ENCODE measurements around the gene PRDM16. TPM values are rescaled to one million over a fixed set of nuclear protein-coding genes. Genes with fewer than 3 reads are reported as not detected.

The PRDM16 gene
- total RNA-seq, 2 experiments from 2014 or later = 0.18 to 0.21 TPM

DNA sequence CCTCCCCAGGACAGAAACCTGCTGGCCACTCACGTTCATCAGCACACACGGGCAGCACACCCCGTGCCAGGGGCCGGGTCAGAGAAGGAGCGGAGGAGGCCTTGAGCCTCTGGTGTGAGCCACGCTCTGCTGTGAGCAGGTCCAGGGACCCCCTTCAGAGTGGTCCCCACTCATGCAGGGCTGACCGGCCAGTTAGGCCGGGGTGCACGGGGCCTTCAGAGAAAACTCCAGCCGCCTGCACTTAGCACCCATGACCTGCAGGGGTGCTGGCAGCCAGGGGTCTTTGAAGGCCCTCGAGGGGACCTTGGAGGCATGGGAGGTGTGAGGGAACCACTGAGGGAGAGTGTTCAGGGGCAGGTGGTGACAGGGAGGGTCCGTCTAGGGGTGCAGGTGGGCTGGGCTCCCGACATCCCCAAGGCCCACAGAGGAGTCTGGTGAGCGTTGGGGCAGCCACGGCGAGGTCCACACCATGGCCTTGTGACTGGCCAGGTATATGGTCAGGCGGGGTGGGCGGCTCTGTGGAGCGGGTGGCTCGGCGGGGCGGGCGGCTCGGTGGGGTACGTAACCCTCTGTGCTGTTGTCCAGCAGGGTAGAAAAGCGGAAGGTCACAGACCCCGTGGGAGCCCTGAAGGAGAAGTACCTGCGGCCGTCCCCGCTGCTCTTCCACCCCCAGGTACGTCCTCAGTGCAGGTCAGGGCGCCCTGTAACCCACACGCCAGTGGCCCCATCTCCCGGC, 345.1 kb downstream of the PRDM16 start:
- ATAC-seq (no peak), DNase-seq (no peak)
- CTCF ChIA-PET = no interaction called here
- no peaks in the 10 kb centered on the region for H3K27me3 Mint-ChIP-seq (ENCODE audit: low read depth)
- POLR2A ChIA-PET = no interaction called here
- no peaks in the 10 kb centered on the region for H3K36me3 Mint-ChIP-seq (ENCODE audit: low read depth)
- no peaks in the 10 kb centered on the region for H3K4me1 Mint-ChIP-seq (ENCODE audit: low read depth)
- H3K9me3 Mint-ChIP-seq (ENCODE audit: insufficient read depth) = no peaks in the 10 kb centered on the region
- no peak overlapping the region for H3K4me3 Mint-ChIP-seq
- H3K27ac Mint-ChIP-seq = no peak overlapping the region

DNA sequence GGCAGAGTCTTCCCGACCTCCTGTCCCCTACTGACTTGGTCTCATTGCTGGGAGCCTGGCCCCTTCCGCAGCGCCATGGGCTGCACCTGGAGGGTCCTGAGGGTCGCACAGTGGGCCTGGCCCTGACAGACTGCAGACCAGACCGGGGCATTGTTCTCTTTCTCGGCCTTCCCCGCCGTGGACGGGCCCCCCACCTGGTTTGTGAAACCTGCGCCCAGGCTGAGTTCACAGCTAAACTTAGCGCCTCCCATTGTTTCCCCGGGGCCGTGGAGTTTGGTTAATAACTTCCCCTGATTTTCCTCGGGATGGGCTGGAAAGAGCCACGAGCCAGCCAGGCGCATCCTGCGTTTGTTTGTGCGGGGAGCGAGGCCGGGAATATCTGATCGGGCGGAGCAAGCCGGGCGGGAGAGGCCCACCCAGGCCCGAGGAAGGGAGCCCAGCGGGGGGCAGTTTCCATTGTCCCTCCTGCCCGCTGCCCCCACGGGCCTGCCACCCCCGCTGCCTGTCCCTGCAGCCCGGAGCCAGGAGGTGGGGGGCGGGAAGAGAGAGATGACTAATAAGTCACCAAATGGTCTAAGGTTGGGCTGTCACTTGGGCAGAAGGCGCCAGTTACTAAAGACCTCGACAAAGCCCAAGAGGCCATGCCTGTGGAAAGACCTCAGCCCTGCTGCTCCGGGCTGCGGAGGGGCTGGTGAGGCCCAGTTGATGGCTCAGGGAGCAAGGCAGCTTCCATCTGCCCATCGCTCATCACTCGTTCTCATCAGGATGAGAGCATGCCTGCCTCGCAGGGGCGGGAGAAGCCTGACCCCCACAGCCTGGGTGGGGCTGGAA, 346.5 kb downstream of the PRDM16 start:
- no peaks in the 10 kb centered on the region for H3K27me3 Mint-ChIP-seq (ENCODE audit: low read depth)
- no peaks in the 10 kb centered on the region for H3K4me1 Mint-ChIP-seq (ENCODE audit: low read depth)
- H3K9me3 Mint-ChIP-seq (ENCODE audit: insufficient read depth) = no peaks in the 10 kb centered on the region
- H3K4me3 Mint-ChIP-seq = no peak overlapping the region
- ChIA-PET POLR2A (no interaction called here), CTCF (no interaction called here)
- H3K36me3 Mint-ChIP-seq (ENCODE audit: low read depth) = no peaks in the 10 kb centered on the region
- DNase-seq (no peak), ATAC-seq (no peak)
- H3K27ac Mint-ChIP-seq = no peak overlapping the region

DNA sequence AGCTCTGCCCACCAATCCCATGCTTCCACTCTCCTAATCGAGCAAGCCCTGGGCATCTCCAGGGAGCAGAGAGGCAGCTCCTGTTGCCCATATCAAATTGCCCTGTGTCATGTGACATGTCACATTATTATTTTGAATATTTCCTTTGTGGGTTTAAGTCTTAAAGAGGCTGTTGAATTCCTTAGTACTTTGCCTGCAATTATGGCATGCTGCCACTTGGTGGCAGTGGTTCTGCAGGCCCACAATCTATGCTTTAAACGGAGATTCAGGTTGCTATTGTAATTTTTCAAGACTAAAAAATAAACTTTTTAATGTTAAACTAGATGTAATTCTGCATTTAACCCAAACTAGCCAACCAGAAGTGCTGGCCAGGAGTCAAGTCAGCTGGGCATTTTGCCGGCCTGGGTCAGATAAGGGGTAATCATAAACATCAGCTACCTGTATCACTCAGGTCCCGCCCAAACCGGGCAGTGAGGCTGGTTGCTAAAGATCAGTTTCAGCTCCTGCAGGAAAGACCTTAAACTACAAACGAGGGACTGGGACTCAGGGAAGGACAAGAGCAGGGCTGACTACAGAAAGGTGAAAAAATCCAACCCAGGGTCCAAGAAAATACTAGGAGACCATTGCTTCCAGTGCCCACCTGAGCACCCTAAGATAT, 348.2 kb downstream of the PRDM16 start:
- CTCF ChIA-PET = no interaction called here
- POLR2A ChIA-PET = no interaction called here
- DNase-seq (no peak), ATAC-seq (no peak)
- H3K4me1 Mint-ChIP-seq (ENCODE audit: low read depth) = peaks cover 3% of the 10 kb centered on the region
- no peak overlapping the region for H3K4me3 Mint-ChIP-seq
- no peaks in the 10 kb centered on the region for H3K27me3 Mint-ChIP-seq (ENCODE audit: low read depth)
- no peaks in the 10 kb centered on the region for H3K36me3 Mint-ChIP-seq (ENCODE audit: low read depth)
- H3K9me3 Mint-ChIP-seq (ENCODE audit: insufficient read depth) = no peaks in the 10 kb centered on the region
- no peak overlapping the region for H3K27ac Mint-ChIP-seq

DNA sequence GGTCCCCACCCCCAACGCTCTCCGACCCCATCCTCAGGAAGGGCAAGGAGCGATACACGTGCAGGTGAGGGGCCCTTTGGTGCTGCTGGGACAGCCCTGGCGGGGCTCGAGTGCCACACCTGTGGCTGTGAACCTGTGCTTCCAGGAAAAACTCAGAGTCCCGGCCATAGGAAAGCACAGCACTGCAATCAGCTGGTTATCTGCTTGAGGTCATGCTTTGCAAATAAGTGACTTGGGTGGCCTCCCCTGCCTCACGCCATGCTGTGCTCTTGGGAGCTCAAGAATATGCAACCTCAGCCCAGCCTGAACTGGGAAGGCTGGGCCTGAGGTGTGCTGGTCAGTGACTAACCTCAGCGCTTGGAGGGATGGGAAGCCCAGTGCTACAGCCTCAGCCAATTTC, 348.9 kb downstream of the PRDM16 start:
- ChIA-PET CTCF (no interaction called here), POLR2A (no interaction called here)
- DNase-seq = no peak
- Mint-ChIP-seq H3K4me3 (no peak overlapping the region), H3K27me3 (ENCODE audit: low read depth) (no peaks in the 10 kb centered on the region), H3K36me3 (ENCODE audit: low read depth) (no peaks in the 10 kb centered on the region), H3K9me3 (ENCODE audit: insufficient read depth) (no peaks in the 10 kb centered on the region), H3K4me1 (ENCODE audit: low read depth) (peaks cover 3% of the 10 kb centered on the region), H3K27ac (no peak overlapping the region)
- ATAC-seq = no peak

DNA sequence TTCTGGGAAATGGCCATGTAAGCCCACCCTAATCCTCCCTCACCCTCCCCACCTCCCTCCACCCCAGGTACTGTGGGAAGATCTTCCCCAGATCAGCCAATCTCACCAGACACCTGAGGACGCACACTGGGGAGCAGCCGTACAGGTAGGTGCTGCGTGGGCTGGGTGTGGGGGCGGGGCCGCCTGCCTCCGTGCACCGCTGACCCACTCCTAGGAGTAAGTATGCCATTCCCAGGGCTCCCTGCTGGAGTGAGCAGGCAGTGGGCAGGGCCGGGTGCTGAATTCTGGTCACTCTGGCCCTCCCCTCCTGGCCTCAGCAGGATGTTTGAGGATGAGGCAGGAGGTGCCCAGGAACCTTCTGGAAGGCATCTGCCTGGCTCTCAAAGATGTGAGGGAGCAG, 349.6 kb downstream of the PRDM16 start:
- no peak overlapping the region for H3K27ac Mint-ChIP-seq
- peaks cover 3% of the 10 kb centered on the region for H3K4me1 Mint-ChIP-seq (ENCODE audit: low read depth)
- POLR2A ChIA-PET = no interaction called here
- ATAC-seq = no peak
- CTCF ChIA-PET = no interaction called here
- H3K27me3 Mint-ChIP-seq (ENCODE audit: low read depth) = no peaks in the 10 kb centered on the region
- no peaks in the 10 kb centered on the region for H3K9me3 Mint-ChIP-seq (ENCODE audit: insufficient read depth)
- no peak overlapping the region for H3K4me3 Mint-ChIP-seq
- H3K36me3 Mint-ChIP-seq (ENCODE audit: low read depth) = no peaks in the 10 kb centered on the region
- DNase-seq = no peak

DNA sequence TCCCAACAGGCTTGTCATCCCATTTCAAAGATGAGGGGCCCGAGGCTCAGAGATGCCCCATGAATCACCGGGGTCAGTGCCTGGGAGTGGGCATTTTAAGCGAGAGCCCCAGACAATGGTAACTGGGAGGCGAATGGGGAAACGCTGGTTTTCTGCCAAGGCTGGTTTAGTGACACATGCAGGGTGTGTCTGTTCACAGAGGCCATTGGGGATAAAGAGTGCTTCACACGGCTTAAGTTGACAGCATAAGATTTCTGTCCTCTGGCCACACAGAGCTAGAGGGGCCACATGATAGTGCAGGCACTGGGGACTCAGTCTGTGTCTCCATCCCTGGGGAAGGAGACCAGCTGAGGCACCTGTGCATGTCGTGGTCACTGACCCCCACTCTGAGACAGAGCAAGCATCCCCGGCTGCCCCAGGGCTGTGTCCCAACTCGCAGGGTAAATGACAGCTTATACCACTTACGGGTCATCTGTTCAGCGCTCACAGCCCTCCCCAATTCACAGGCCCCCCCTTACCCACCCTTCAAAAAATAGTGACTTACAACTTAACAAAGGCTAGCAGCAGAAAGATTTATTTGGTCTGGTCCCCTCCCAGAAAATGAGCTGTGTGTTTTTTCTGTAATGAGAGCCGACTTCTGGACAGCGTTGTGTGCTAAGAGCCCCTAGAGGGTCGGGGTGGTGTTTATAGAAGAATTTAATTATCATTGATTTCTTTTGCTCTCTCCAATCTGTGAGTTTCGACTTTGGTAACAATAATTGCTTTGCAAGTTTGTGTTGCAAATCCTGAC, 350.6 kb downstream of the PRDM16 start:
- CTCF ChIA-PET = no interaction called here
- POLR2A ChIA-PET = no interaction called here

DNA sequence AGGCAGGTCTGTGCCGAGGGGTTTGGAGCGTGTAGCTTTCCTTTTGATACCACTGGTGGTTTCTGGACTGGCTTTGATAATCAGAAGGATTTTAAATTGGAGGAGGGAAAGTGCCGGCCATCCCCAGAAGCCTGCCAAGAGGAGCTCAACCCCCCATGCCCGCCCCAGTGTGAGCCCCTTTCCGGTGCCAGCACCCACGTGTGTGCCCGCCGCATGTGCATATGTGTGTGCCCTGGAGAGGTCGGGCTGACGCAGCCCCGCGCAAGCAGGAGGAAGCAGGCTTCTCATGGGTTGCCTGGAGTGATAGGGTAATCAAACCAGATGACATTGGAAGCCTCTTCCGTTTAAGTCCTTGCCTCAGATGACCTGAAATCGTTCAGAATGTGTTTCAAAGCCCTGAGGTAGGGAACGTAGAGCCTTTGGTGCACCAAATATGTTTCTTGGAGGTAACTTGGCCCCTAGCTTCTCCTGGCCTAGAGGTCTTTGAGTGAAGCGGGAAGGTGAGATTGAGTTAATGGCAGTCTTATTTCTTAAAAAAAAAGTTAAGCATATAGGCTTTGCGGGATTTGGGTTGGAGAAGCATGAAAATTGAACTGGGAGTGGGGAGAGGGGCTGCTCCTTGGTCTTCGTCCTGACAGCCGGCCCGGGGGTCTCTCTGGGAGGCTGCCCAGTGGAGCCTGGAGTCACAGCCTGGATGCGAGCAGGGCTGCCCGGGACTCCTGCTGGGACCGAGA, 351.4 kb downstream of the PRDM16 start:
- H3K27ac Mint-ChIP-seq = no peak overlapping the region
- no peak for DNase-seq
- H3K27me3 Mint-ChIP-seq (ENCODE audit: low read depth) = no peaks in the 10 kb centered on the region
- no peaks in the 10 kb centered on the region for H3K9me3 Mint-ChIP-seq (ENCODE audit: insufficient read depth)
- peaks cover 3% of the 10 kb centered on the region for H3K4me1 Mint-ChIP-seq (ENCODE audit: low read depth)
- ChIA-PET POLR2A (no interaction called here), CTCF (no interaction called here)
- no peak for ATAC-seq
- no peak overlapping the region for H3K4me3 Mint-ChIP-seq
- no peaks in the 10 kb centered on the region for H3K36me3 Mint-ChIP-seq (ENCODE audit: low read depth)

More for the DNA sequence above, 350.6 kb downstream of the PRDM16 start:
- peaks cover 3% of the 10 kb centered on the region for H3K4me1 Mint-ChIP-seq (ENCODE audit: low read depth)
- DNase-seq = no peak
- H3K27me3 Mint-ChIP-seq (ENCODE audit: low read depth) = no peaks in the 10 kb centered on the region
- no peak overlapping the region for H3K4me3 Mint-ChIP-seq
- H3K36me3 Mint-ChIP-seq (ENCODE audit: low read depth) = no peaks in the 10 kb centered on the region
- ATAC-seq = no peak
- H3K9me3 Mint-ChIP-seq (ENCODE audit: insufficient read depth) = no peaks in the 10 kb centered on the region
- H3K27ac Mint-ChIP-seq = no peak overlapping the region

DNA sequence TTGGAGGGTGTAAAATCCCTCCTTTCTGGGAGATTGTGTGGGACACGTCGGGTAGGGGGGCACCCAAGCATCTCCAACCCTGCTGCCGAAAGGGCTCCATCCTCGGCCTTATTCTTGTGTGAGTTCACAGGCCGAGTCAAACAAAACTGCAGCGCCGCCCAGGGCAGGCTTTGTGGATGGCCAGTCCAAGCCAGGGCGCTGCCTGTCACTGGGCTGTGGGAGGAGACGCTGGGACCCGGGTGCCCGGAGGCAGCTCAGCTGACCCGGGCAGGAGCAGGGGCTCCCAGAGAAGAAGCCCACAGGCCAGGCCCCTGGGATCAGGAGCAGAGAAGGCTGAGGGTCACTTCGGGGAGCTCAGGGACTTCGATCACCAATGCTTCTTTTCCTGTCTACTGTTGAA, 353.6 kb downstream of the PRDM16 start:
- no peaks in the 10 kb centered on the region for H3K36me3 Mint-ChIP-seq (ENCODE audit: low read depth)
- ATAC-seq = no peak
- H3K4me1 Mint-ChIP-seq (ENCODE audit: low read depth) = peaks cover 3% of the 10 kb centered on the region
- no peak overlapping the region for H3K4me3 Mint-ChIP-seq
- no peak for DNase-seq
- H3K27ac Mint-ChIP-seq = no peak overlapping the region
- ChIA-PET CTCF (no interaction called here), POLR2A (no interaction called here)
- no peaks in the 10 kb centered on the region for H3K27me3 Mint-ChIP-seq (ENCODE audit: low read depth)
- H3K9me3 Mint-ChIP-seq (ENCODE audit: insufficient read depth) = no peaks in the 10 kb centered on the region

DNA sequence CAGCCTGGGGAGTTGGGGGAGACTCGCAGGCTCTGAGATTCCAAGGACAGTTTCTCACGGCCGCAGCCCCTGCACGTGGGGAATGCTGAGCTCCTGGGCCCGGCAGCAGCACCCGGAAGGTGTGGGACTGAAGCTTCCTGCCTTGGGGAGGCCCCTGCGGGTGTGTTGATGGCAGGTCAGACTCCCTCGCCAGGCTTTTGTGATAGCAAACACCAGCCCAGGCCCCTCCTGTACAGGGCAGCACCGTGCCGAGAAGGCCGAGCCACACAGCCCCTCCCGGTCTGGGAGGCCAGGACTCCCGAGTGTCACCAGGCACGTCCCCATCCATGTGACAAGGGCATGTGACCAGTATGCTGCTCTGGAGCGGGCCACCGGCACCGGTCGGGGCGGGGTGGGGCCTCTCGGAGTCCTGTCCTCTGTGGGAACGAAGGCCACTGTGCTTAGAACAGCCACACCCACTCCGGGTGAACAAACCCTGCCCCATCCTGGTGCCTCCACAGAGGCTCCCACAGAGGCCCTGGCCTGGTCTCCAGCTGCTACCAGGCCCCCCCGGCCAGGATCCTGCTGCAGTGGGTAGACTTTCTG, 354.3 kb downstream of the PRDM16 start:
- H3K27ac Mint-ChIP-seq = no peak overlapping the region
- ChIA-PET CTCF (no interaction called here), POLR2A (interaction anchor here (0.7 kb wide), 1 partner anchor 619 kb away, joined by 3 read pairs; no protein-coding TSS in a partner anchor)
- ATAC-seq (no peak), DNase-seq (no peak)
- H3K36me3 Mint-ChIP-seq (ENCODE audit: low read depth) = no peaks in the 10 kb centered on the region
- H3K9me3 Mint-ChIP-seq (ENCODE audit: insufficient read depth) = no peaks in the 10 kb centered on the region
- H3K4me3 Mint-ChIP-seq = no peak overlapping the region
- H3K4me1 Mint-ChIP-seq (ENCODE audit: low read depth) = peaks cover 3% of the 10 kb centered on the region
- no peaks in the 10 kb centered on the region for H3K27me3 Mint-ChIP-seq (ENCODE audit: low read depth)

DNA sequence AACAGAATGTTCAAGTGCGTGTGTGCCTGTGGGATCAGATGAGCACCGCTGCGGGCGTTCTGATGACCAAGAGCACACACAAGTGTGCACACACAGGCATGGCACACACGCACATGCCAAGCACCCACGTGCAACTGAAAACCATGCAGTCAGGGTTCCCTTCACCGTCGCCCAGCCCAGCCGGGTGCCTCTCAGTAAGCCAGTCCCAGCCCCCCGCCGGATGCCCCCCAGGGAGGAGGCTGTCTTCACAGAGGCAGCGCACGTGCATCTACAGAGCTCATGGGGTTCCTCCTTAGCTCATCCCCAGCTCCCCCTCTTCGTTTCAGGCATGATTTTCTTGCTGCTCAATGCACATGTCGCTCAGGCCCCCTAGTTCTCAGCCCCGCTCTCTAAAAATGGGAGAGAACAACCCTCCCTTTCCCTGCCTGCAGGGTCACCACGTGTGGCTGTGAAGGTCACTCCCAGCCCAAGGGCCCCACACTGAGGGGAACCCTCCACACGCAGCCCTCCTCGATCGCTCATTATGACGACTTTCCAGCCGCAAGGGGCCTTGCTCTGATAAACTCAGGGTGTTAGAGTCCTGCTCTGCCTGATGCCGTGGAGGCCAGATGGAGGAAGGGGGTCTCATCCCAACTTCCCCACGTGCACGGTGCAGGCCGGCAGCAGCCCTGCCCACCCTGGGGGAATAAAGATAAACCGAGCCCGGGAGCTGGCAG, 355.1 kb downstream of the PRDM16 start:
- H3K9me3 Mint-ChIP-seq (ENCODE audit: insufficient read depth) = no peaks in the 10 kb centered on the region
- H3K4me3 Mint-ChIP-seq = no peak overlapping the region
- H3K27me3 Mint-ChIP-seq (ENCODE audit: low read depth) = no peaks in the 10 kb centered on the region
- no peak overlapping the region for H3K27ac Mint-ChIP-seq
- ATAC-seq (no peak), DNase-seq (no peak)
- H3K4me1 Mint-ChIP-seq (ENCODE audit: low read depth) = peaks cover 3% of the 10 kb centered on the region
- ChIA-PET POLR2A (interaction anchor here (0.7 kb wide), 1 partner anchor 620 kb away, joined by 3 read pairs; no protein-coding TSS in a partner anchor), CTCF (no interaction called here)
- no peaks in the 10 kb centered on the region for H3K36me3 Mint-ChIP-seq (ENCODE audit: low read depth)

Data from activated CD8-positive, alpha-beta T cell treated with anti-CD3 and anti-CD28 coated beads, Interleukin-2, amount 10 ng/mL, durations not matched to agents 7 days and 5 days (primary cell).